Naive thymus-derived CD4-positive, alpha-beta T cell (primary cell): ENCODE data around the gene TNFAIP8L1. TPM values are rescaled to one million over a fixed set of nuclear protein-coding genes. Genes with fewer than 3 reads are reported as not detected.
A peak's percentile ranks its signal among the peaks of the same experiment; 100 is the strongest.

Experiments
- ATAC-seq: fragments of 150-1000 bp; cut with Tn5 transposase; 2 replicates; pipeline ENCODE4 v1.10.0; 2021; ENCODE audit warnings: mild to moderate bottlenecking, moderate library complexity
- CTCF ChIA-PET: fragments of 350-600 bp; sonication (Branson Sonifier 250); formaldehyde crosslinking; loops from one replicate; lab custom pipeline; 2021; ENCODE audit warnings: antibody characterized with exemption; lab: Charles Lee
- POLR2A ChIA-PET: fragments of 350-600 bp; sonication (Branson Sonifier 250); formaldehyde crosslinking; loops from one replicate; lab custom pipeline; 2021; ENCODE audit warnings: antibody characterized with exemption, inconsistent platforms; lab: Charles Lee
- DNase-seq, 9 donors: peaks; one replicate each; pipeline versions ENCODE4 v3.0.0 to v3.0.0-alpha.2; 2020 to 2022; ENCODE audit warnings: mixed read lengths in 1 of 9
- H3K27ac ChIP-seq: one replicate; pipeline ENCODE4 v1.7.0; 2013; ENCODE audit warnings: mild to moderate bottlenecking, low read depth, low read length, moderate library complexity
- H3K27me3 ChIP-seq, 2 donors: one replicate each; pipeline ENCODE4 v1.7.0; 2013; ENCODE audit warnings: low read length in 2 of 2, mild to moderate bottlenecking in 2 of 2, moderate library complexity in 2 of 2; ENCODE audit not compliant: control insufficient read depth in 2 of 2, insufficient read depth in 2 of 2
- H3K36me3 ChIP-seq, 3 experiments: 1 replicate in 2 of 3; 2 replicates in 1 of 3; pipeline ENCODE4 v1.7.0; 2013; ENCODE audit warnings: low read length in 3 of 3, mild to moderate bottlenecking in 3 of 3, moderate library complexity in 1 of 3; ENCODE audit not compliant: insufficient read depth in 3 of 3, control insufficient read depth in 2 of 3
- H3K4me1 ChIP-seq, 2 donors: one replicate each; pipeline ENCODE4 v1.7.0; 2013; ENCODE audit warnings: low read length in 2 of 2, mild to moderate bottlenecking in 2 of 2, moderate library complexity in 1 of 2; ENCODE audit not compliant: control insufficient read depth in 2 of 2, insufficient read depth in 2 of 2
- H3K4me3 ChIP-seq: 2 replicates; pipeline ENCODE4 v1.7.0; 2013; ENCODE audit warnings: mild to moderate bottlenecking, low read length
- H3K9me3 ChIP-seq, 3 experiments: 1 replicate in 2 of 3; 2 replicates in 1 of 3; pipeline ENCODE4 v1.7.0; 2013; ENCODE audit warnings: low read length in 3 of 3; ENCODE audit not compliant: control insufficient read depth in 2 of 3
- H3K27ac Mint-ChIP-seq, 9 donors: one replicate each; pipeline ENCODE4 v1.8.0; 2020 to 2022; ENCODE audit warnings: mixed read lengths in 9 of 9, mild to moderate bottlenecking in 8 of 9, moderate library complexity in 5 of 9, inconsistent platforms in 2 of 9
- H3K27me3 Mint-ChIP-seq, 5 donors: one replicate each; pipeline ENCODE4 v1.8.0; 2021 to 2022; ENCODE audit warnings: mixed read lengths in 5 of 5, mild to moderate bottlenecking in 1 of 5
- H3K36me3 Mint-ChIP-seq, 5 donors: one replicate each; pipeline ENCODE4 v1.8.0; 2020 to 2022; ENCODE audit warnings: mixed read lengths in 5 of 5, mild to moderate bottlenecking in 3 of 5, inconsistent platforms in 1 of 5
- H3K4me1 Mint-ChIP-seq, 7 donors: one replicate each; pipeline ENCODE4 v1.8.0; 2020 to 2022; ENCODE audit warnings: mixed read lengths in 7 of 7, mild to moderate bottlenecking in 3 of 7, inconsistent platforms in 1 of 7
- H3K4me3 Mint-ChIP-seq, 10 donors: one replicate each; pipeline ENCODE4 v1.8.0; 2020 to 2022; ENCODE audit warnings: mild to moderate bottlenecking in 10 of 10, mixed read lengths in 10 of 10, moderate library complexity in 6 of 10, inconsistent platforms in 2 of 10
- H3K9me3 Mint-ChIP-seq, 11 donors: one replicate each; pipeline ENCODE4 v1.8.0; 2020 to 2022; ENCODE audit warnings: mixed read lengths in 11 of 11, mild to moderate bottlenecking in 4 of 11, inconsistent platforms in 1 of 11, moderate library complexity in 1 of 11
- intact Hi-C, 2 donors: fragments of 100-400 bp; cut with micrococcal nuclease; formaldehyde crosslinking; loops; one replicate each; pipeline ENCODE4 v1.15.1; 2023
- polyA plus RNA-seq, 2 donors: library from polyadenylated mRNA; unstranded; fragments of 300-500 nt; fragmentation: Illumina TruSeq; gene quantifications; one replicate each; pipeline ENCODE4 v1.2.3, GENCODE V29; 2021
- total RNA-seq, 6 experiments: library from RNA in 5 of 6; stranded (reverse) in 5 of 6; gene quantifications; 1 replicate in 5 of 6; 2 replicates in 1 of 6; pipeline ENCODE4 v1.2.3 and lab custom pipeline; 2021 to 2026

TNFAIP8L1 gene
- total and polyA plus RNA-seq, 7 experiments from 2014 or later = 8.0 to 22.4 (median 20.5) TPM

- no peaks in the 10 kb centered on the region for H3K9me3 Mint-ChIP-seq
- ChIA-PET POLR2A (interaction anchor here (0.9 to 1.8 kb wide), 2 partner anchors 328 to 1263 kb away, joined by 3 read pairs; partner anchors contain the start of genes KDM4B and NDUFA11), CTCF (no interaction called here)
- H3K9me3 ChIP-seq = no peaks in the 10 kb centered on the region
- H3K27me3 ChIP-seq = no peaks in the 10 kb centered on the region
- peaks cover 22 to 32% of the 10 kb centered on the region in 2 donors for H3K4me1 ChIP-seq
- DNase-seq (no peak), ATAC-seq (no peak)
- peaks cover 15 to 43% (median 27%) of the 10 kb centered on the region in 7 donors for H3K4me1 Mint-ChIP-seq
- no peak overlapping the region for H3K4me3 ChIP-seq
- no peaks in the 10 kb centered on the region for H3K27me3 Mint-ChIP-seq
- H3K36me3 Mint-ChIP-seq = peaks cover 0 to 3% (median 0%) of the 10 kb centered on the region in 5 donors
- peak overlapping the region in 4 of 9 donors; percentile 31 to 86 (median 64) for H3K27ac Mint-ChIP-seq
- intact Hi-C loops = no loop called here
- peak overlapping the region; percentile 92 for H3K27ac ChIP-seq
- peak overlapping the region; percentile 23 to 90 (median 52) for H3K4me3 Mint-ChIP-seq
- peaks cover 0 to 6% (median 0%) of the 10 kb centered on the region in 3 experiments for H3K36me3 ChIP-seq
Measured at GRCh38 chr19:4641132-4641531, 1.8 kb downstream of the TNFAIP8L1 start.

DNA sequence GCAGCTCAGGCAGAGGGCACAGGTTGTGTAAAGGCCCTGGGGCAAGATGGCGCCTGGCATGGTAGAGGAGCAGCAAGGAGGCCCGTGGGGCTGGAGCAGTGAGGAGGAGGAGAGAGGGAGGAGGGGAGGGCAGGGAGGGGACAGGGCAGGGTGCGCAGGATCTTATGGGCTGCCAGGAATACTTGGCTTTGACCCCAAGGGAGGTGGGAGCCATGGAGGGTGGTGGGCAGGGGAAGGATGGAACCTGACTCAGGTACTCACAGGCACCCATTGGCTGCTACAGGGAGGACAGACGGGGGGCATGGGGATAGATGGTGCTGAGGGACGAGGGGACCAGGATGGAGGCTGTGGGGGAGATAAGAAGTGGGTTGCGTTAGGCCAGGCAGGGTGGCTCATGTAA is 3.3 kb downstream of the TNFAIP8L1 start:
- Mint-ChIP-seq H3K9me3 (no peaks in the 10 kb centered on the region), H3K27ac (peak overlapping the region in 4 of 9 donors; percentile 28 to 67 (median 49)), H3K4me1 (peaks cover 11 to 38% (median 22%) of the 10 kb centered on the region in 7 donors), H3K27me3 (no peaks in the 10 kb centered on the region), H3K36me3 (peaks cover 0 to 9% (median 0%) of the 10 kb centered on the region in 5 donors), H3K4me3 (peak overlapping the region in 2 of 10 donors; percentile 62 to 69)
- intact Hi-C loops = no loop called here
- Histone ChIP-seq H3K4me3 (no peak overlapping the region), H3K9me3 (no peaks in the 10 kb centered on the region), H3K27ac (no peak overlapping the region), H3K27me3 (no peaks in the 10 kb centered on the region), H3K36me3 (peaks cover 0 to 6% (median 0%) of the 10 kb centered on the region in 3 experiments), H3K4me1 (peaks cover 16 to 23% of the 10 kb centered on the region in 2 donors)
- ATAC-seq = no peak
- POLR2A ChIA-PET = interaction anchor here (0.6 to 0.9 kb wide), 3 partner anchors 8 to 1052 kb away, joined by 3 to 5 read pairs (median 3); no protein-coding TSS in a partner anchor
- CTCF ChIA-PET = no interaction called here
- no peak for DNase-seq

- ChIA-PET POLR2A (no interaction called here), CTCF (interaction anchor here (0.7 to 1.1 kb wide), 2 partner anchors 8 to 104 kb away, joined by 5 read pairs; no protein-coding TSS in a partner anchor)
- H3K27me3 Mint-ChIP-seq = no peaks in the 10 kb centered on the region
- DNase-seq (no peak), ATAC-seq (no peak)
- no peaks in the 10 kb centered on the region for H3K27me3 ChIP-seq
- peaks cover 0 to 14% (median 0%) of the 10 kb centered on the region in 3 experiments for H3K36me3 ChIP-seq
- no peak overlapping the region for H3K4me3 ChIP-seq
- no peaks in the 10 kb centered on the region for H3K9me3 Mint-ChIP-seq
- H3K4me1 Mint-ChIP-seq = peaks cover 0 to 21% (median 10%) of the 10 kb centered on the region in 7 donors
- peak overlapping the region in 2 of 9 donors; percentile 9 to 41 for H3K27ac Mint-ChIP-seq
- no peaks in the 10 kb centered on the region for H3K9me3 ChIP-seq
- peaks cover 0 to 12% (median 0%) of the 10 kb centered on the region in 5 donors for H3K36me3 Mint-ChIP-seq
- intact Hi-C loops = no loop called here
- no peak overlapping the region for H3K27ac ChIP-seq
- peaks cover 0 to 9% of the 10 kb centered on the region in 2 donors for H3K4me1 ChIP-seq
- no peak overlapping the region for H3K4me3 Mint-ChIP-seq
Measured at GRCh38 chr19:4645718-4646117, 6.4 kb downstream of the TNFAIP8L1 start.

DNA sequence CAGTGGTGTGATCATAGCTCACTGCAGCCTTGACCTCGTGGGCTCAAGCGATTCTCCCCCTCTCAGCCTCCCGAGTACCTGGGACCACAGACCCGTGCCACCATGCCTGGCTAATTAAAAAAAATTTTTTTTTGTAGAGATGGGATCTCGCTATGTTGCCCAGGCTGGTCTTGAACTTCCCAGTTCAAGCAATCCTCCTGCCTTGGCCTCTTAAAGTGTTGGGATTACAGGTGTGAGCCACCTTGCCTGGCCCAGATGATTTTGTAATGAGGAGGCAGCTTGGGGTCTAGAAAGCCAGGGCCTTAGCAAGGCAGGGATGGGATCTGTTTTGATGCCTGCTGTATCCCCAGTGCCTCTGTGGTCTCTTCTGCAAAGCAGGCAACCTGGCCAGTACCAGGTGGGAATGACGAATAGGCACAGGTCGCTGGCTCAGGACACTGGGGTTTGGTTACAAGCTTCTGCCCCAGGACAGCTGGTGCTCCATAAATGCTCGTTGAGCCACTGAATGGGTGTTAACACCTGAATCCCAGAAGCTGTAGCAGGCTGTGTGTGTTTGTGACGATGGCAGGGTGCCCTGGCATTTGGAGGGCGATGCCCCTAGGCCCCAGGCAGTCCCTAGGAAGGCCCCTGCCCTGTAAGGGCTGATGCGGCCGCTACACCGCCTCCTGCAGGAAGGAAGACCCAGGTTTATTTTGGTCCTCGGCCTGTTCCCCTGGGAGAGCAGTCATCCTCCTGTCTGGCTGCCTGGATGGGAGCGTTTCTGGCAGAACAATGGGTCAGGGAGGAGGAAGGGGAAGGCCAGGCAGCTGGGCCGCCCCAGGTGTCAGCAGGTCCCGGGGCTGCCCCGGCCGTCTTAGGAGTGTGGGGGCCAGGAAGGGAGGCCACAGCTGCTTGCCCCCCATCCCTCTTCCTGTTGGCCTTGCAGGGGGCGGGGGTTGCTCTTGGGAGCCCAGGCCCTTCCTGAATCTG is 8.6 kb downstream of the TNFAIP8L1 start:
- Mint-ChIP-seq H3K36me3 (peaks cover 0 to 12% (median 0%) of the 10 kb centered on the region in 5 donors), H3K9me3 (no peaks in the 10 kb centered on the region), H3K4me1 (peaks cover 0 to 8% (median 0%) of the 10 kb centered on the region in 7 donors), H3K27ac (peak overlapping the region in 3 of 9 donors; percentile 41 to 71 (median 59)), H3K4me3 (no peak overlapping the region), H3K27me3 (no peaks in the 10 kb centered on the region)
- H3K4me1 ChIP-seq = no peaks in the 10 kb centered on the region
- intact Hi-C loops = no loop called here
- POLR2A ChIA-PET = no interaction called here
- no peak overlapping the region for H3K4me3 ChIP-seq
- no peaks in the 10 kb centered on the region for H3K27me3 ChIP-seq
- H3K27ac ChIP-seq = peak overlapping the region; percentile 28
- no peaks in the 10 kb centered on the region for H3K9me3 ChIP-seq
- DNase-seq (no peak), ATAC-seq (no peak)
- CTCF ChIA-PET = interaction anchor here (0.9 kb wide), 1 partner anchor 14 kb away, joined by 3 read pairs; no protein-coding TSS in a partner anchor
- H3K36me3 ChIP-seq = peaks cover 0 to 26% (median 0%) of the 10 kb centered on the region in 3 experiments

- peaks cover 0 to 10% (median 0%) of the 10 kb centered on the region in 7 donors for H3K4me1 Mint-ChIP-seq
- H3K36me3 Mint-ChIP-seq = peaks cover 0 to 13% (median 1%) of the 10 kb centered on the region in 5 donors
- peak overlapping the region in 2 of 9 donors; percentile 17 to 88 for H3K27ac Mint-ChIP-seq
- H3K4me1 ChIP-seq = no peaks in the 10 kb centered on the region
- H3K27me3 ChIP-seq = no peaks in the 10 kb centered on the region
- POLR2A ChIA-PET = interaction anchor here (0.6 kb wide), 1 partner anchor 142 kb away, joined by 3 read pairs; no protein-coding TSS in a partner anchor
- no peaks in the 10 kb centered on the region for H3K27me3 Mint-ChIP-seq
- no peak overlapping the region for H3K27ac ChIP-seq
- H3K4me3 Mint-ChIP-seq = no peak overlapping the region
- H3K9me3 Mint-ChIP-seq = no peaks in the 10 kb centered on the region
- H3K9me3 ChIP-seq = no peaks in the 10 kb centered on the region
- no peak overlapping the region for H3K4me3 ChIP-seq
- CTCF ChIA-PET = no interaction called here
- intact Hi-C loops = no loop called here
- peaks cover 0 to 33% (median 0%) of the 10 kb centered on the region in 3 experiments for H3K36me3 ChIP-seq
- DNase-seq (no peak), ATAC-seq (no peak)
Measured at GRCh38 chr19:4649392-4650047, 10.2 kb downstream of the TNFAIP8L1 start.

GRCh38 chr19:4650159-4650558 is 10.8 kb downstream of the TNFAIP8L1 start:
- ChIA-PET CTCF (no interaction called here), POLR2A (interaction anchor here (0.7 kb wide), 1 partner anchor 8 kb away, joined by 5 read pairs; no protein-coding TSS in a partner anchor)
- no peak overlapping the region for H3K4me3 ChIP-seq
- ATAC-seq (no peak), DNase-seq (no peak)
- Mint-ChIP-seq H3K4me3 (no peak overlapping the region), H3K9me3 (no peaks in the 10 kb centered on the region), H3K27me3 (no peaks in the 10 kb centered on the region), H3K36me3 (peaks cover 0 to 19% (median 4%) of the 10 kb centered on the region in 5 donors), H3K4me1 (peaks cover 0 to 13% (median 0%) of the 10 kb centered on the region in 7 donors), H3K27ac (peak overlapping the region in 4 of 9 donors; percentile 12 to 88 (median 44))
- peaks cover 0 to 39% (median 0%) of the 10 kb centered on the region in 3 experiments for H3K36me3 ChIP-seq
- H3K9me3 ChIP-seq = no peaks in the 10 kb centered on the region
- intact Hi-C loops = no loop called here
- H3K4me1 ChIP-seq = no peaks in the 10 kb centered on the region
- H3K27me3 ChIP-seq = no peaks in the 10 kb centered on the region
- H3K27ac ChIP-seq = peak overlapping the region; percentile 13
